Measurements from ENCODE around the gene ESD. TPM values are rescaled to one million over a fixed set of nuclear protein-coding genes. Genes with fewer than 3 reads are reported as not detected.

ESD gene
- total RNA-seq, 1 experiment from 2014 or later = 58.7 TPM

GRCh38 chr13:46830405-46831005 is 33.5 kb upstream of the ESD start:
- DNase-seq (ENCODE audit: low spot score) (no peak), ATAC-seq (no peak)
- CTCF ChIA-PET = interaction anchor here (1.3 to 2.1 kb wide), 2 partner anchors 132 to 625 kb away, joined by 3 to 12 read pairs; no protein-coding TSS in a partner anchor
- Mint-ChIP-seq H3K27ac (no peak overlapping the region), H3K36me3 (no peaks in the 10 kb centered on the region), H3K4me1 (no peaks in the 10 kb centered on the region), H3K4me3 (no peak overlapping the region), H3K9me3 (peaks cover 7% of the 10 kb centered on the region), H3K27me3 (ENCODE audit: low read depth) (no peaks in the 10 kb centered on the region)
- TF ChIP-seq CBFB (CRISPR knock-in tag; IDR thresholded peaks at IDR 0.05; ENCODE audit: low read depth) = no peak
- TF ChIP-seq ZNF121 (CRISPR knock-in tag; IDR thresholded peaks at IDR 0.05) = no peak
- POLR2A ChIA-PET = no interaction called here

- Mint-ChIP-seq H3K27me3 (ENCODE audit: low read depth) (no peaks in the 10 kb centered on the region), H3K4me1 (peaks cover 2% of the 10 kb centered on the region), H3K4me3 (no peak overlapping the region), H3K27ac (no peak overlapping the region), H3K36me3 (no peaks in the 10 kb centered on the region), H3K9me3 (no peaks in the 10 kb centered on the region)
- no peak for DNase-seq (ENCODE audit: low spot score)
- no peak for TF ChIP-seq ZNF317 (CRISPR knock-in tag; IDR thresholded peaks at IDR 0.05; ENCODE audit: borderline replicate concordance, low read depth)
- no peak for TF ChIP-seq HMGA2 (CRISPR knock-in tag; IDR thresholded peaks at IDR 0.05)
- TF ChIP-seq NR1H2 (CRISPR knock-in tag; IDR thresholded peaks at IDR 0.05) = no peak
- no peak for ATAC-seq
- ChIA-PET CTCF (interaction anchor here (1.4 kb wide), 1 partner anchor 9 kb away, joined by 3 read pairs; no protein-coding TSS in a partner anchor), POLR2A (no interaction called here)
Observed at GRCh38 chr13:46822551-46822950, 25.6 kb upstream of the ESD start.

DNA sequence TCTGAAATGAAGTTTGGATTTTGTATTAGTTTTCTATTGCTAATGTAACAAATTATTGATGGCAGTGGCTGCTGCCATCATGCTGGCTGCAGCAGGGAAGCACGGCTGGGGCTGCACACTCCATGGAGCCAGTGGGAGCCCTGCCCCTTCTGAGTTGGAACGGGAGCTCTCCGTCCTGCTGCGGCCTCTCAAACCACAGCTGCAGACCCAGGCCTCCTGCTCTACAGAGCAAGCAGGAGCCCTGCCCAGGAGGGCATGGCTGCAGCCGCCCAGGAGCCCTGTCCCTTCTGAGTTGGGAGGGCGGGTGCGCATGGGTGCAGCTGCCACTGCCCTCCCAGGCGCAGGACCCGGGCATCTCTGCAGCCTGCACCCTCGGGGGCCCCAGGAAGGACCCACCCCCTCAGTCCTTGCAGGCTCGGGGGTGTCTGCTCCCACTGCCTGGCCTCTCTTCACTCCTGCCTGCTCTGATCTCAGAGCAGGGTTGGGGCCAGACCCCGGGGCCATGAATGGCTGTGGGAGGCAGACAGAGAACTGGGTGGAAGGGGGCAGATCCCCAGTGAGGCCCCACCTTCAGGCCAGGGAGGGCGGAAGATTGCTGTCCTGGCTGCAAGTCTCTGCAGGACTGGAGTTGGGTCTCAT is 21.0 kb upstream of the ESD start:
- no peak overlapping the region for H3K4me3 Mint-ChIP-seq
- no peaks in the 10 kb centered on the region for H3K27me3 Mint-ChIP-seq (ENCODE audit: low read depth)
- peaks cover under 1% of the 10 kb centered on the region for H3K36me3 Mint-ChIP-seq
- H3K9me3 Mint-ChIP-seq = peaks cover 5% of the 10 kb centered on the region
- ATAC-seq (no peak; the same call in 1 of the 2 replicates), DNase-seq (ENCODE audit: low spot score) (no peak)
- ChIA-PET POLR2A (no interaction called here), CTCF (no interaction called here)
- peaks cover 12% of the 10 kb centered on the region for H3K4me1 Mint-ChIP-seq
- TF ChIP-seq SOX15 (CRISPR knock-in tag; IDR thresholded peaks at IDR 0.05) (no peak), CBFB (CRISPR knock-in tag; IDR thresholded peaks at IDR 0.05; ENCODE audit: low read depth) (no peak), ZNF263 (CRISPR knock-in tag; IDR thresholded peaks at IDR 0.05; ENCODE audit: low read depth) (no peak), ETV6 (CRISPR knock-in tag; IDR thresholded peaks at IDR 0.05) (no peak), ZNF138 (CRISPR knock-in tag; conservative IDR thresholded peaks at IDR 0.05) (no peak), MAX (CRISPR knock-in tag; IDR thresholded peaks at IDR 0.05) (no peak)
- TF ChIP-seq, protein P1, sequence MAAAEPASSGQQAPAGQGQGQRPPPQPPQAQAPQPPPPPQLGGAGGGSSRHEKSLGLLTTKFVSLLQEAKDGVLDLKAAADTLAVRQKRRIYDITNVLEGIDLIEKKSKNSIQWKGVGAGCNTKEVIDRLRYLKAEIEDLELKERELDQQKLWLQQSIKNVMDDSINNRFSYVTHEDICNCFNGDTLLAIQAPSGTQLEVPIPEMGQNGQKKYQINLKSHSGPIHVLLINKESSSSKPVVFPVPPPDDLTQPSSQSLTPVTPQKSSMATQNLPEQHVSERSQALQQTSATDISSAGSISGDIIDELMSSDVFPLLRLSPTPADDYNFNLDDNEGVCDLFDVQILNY (CRISPR knock-in tag; IDR thresholded peaks at IDR 0.05) = no peak
- TF ChIP-seq, protein P2, sequence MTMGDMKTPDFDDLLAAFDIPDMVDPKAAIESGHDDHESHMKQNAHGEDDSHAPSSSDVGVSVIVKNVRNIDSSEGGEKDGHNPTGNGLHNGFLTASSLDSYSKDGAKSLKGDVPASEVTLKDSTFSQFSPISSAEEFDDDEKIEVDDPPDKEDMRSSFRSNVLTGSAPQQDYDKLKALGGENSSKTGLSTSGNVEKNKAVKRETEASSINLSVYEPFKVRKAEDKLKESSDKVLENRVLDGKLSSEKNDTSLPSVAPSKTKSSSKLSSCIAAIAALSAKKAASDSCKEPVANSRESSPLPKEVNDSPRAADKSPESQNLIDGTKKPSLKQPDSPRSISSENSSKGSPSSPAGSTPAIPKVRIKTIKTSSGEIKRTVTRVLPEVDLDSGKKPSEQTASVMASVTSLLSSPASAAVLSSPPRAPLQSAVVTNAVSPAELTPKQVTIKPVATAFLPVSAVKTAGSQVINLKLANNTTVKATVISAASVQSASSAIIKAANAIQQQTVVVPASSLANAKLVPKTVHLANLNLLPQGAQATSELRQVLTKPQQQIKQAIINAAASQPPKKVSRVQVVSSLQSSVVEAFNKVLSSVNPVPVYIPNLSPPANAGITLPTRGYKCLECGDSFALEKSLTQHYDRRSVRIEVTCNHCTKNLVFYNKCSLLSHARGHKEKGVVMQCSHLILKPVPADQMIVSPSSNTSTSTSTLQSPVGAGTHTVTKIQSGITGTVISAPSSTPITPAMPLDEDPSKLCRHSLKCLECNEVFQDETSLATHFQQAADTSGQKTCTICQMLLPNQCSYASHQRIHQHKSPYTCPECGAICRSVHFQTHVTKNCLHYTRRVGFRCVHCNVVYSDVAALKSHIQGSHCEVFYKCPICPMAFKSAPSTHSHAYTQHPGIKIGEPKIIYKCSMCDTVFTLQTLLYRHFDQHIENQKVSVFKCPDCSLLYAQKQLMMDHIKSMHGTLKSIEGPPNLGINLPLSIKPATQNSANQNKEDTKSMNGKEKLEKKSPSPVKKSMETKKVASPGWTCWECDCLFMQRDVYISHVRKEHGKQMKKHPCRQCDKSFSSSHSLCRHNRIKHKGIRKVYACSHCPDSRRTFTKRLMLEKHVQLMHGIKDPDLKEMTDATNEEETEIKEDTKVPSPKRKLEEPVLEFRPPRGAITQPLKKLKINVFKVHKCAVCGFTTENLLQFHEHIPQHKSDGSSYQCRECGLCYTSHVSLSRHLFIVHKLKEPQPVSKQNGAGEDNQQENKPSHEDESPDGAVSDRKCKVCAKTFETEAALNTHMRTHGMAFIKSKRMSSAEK (CRISPR knock-in tag; IDR thresholded peaks at IDR 0.05; ENCODE audit: borderline replicate concordance) = no peak
- TF ChIP-seq, protein P3, sequence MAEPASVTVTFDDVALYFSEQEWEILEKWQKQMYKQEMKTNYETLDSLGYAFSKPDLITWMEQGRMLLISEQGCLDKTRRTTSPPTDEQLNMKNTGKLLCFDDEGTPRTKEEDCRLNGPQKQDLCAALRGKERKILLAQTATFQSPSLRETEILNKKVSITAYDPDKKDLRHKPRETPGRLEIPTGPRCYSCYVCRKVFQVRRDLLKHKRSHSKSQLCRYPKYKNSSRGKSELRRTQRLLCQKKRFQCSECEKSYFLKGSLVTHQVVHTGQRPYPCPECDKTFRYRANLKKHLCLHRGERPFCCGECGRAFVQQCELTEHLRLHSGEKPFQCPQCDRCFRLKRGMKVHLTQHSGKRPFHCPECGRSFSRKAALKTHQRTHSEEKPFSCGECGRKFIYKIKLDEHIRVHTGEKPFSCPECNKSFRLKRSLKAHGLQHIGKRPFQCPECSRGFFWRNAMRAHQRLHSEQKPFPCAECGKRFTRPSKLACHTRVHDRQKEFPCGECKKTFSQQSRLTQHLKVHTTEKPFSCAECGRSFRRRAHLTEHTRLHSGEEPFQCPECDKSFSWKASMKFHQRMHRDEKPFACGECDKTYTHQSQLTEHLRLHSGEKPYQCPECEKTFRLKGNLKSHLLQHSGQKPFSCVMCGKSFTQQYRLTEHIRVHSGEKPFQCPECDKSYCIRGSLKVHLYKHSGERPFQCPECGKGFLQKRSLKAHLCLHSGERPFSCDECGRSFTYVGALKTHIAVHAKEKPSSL (CRISPR knock-in tag; conservative IDR thresholded peaks at IDR 0.05) = no peak
- no peak overlapping the region for H3K27ac Mint-ChIP-seq

Measured in WTC11 (cell line).